ENCODE data around the gene TRIP11. TPM values are rescaled to one million over a fixed set of nuclear protein-coding genes. Genes with fewer than 3 reads are reported as not detected.

The TRIP11 gene
- total and polyA plus RNA-seq, 2 donors (not counting 1 experiment from before 2014, with no cell fraction given): 28.6 to 50.4 TPM

DNA sequence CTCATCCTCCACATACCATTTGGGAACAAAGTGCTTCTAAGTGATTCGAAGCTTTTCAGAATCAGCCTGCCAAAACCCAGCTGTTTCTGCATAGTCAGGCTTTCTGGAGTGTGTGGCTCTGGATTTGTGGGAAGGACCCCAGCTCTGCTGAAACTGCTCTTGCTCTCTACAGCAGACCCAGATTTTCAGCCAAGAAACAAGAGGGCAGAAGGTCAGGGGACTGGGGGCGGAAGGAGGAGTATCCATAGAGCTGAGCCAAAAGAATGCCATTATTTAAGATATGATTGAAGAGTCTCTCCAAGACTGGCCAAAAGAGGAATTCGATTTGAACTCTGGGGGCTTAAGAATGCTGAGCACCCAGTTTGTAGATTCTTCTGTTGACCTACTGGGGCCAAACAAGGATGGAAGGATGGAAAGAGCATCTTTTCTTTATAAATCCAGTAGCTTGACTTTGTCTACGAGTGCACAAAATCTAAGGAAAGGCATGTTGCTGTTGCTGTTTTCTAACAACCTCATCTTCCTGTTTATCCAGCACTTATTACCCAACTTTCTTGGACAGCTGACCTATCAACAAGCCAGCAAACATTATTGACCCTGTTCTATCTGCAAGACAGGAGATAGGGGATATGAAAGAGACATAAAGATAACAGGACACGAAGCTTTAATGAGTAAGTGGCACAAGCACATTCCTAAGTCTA is 121.5 kb downstream of the TRIP11 start:
- H3K27ac ChIP-seq (ENCODE audit: insufficient read depth, low read length): no peak overlapping the region
- no peaks in the 10 kb centered on the region for H3K27me3 ChIP-seq (ENCODE audit: control insufficient read depth, insufficient read depth, low read length)
- DNase-seq (ENCODE audit: low read depth in 2 of 2): peak in 1 of 2 donors; percentile 61
- H3K9me3 ChIP-seq (ENCODE audit: control insufficient read depth, insufficient read depth, low read depth, low read length): no peaks in the 10 kb centered on the region
- no peaks in the 10 kb centered on the region for H3K79me2 ChIP-seq (ENCODE audit: control insufficient read depth, insufficient read depth, low read length)
- no peaks in the 10 kb centered on the region for H3K4me1 ChIP-seq (ENCODE audit: control insufficient read depth, extremely low read depth, insufficient read depth, low read length)
- no peak overlapping the region for H3K4me3 ChIP-seq (replicated peaks in 1 of 4; ENCODE audit: control extremely low read depth in 1 of 4, insufficient read depth in 1 of 4, low read depth in 3 of 4, low read length in 4 of 4)
- no peak for TF ChIP-seq EZH2 (IDR thresholded peaks at IDR 0.05; ENCODE audit: low read length, missing control alignments)
- TF ChIP-seq, protein P1, sequence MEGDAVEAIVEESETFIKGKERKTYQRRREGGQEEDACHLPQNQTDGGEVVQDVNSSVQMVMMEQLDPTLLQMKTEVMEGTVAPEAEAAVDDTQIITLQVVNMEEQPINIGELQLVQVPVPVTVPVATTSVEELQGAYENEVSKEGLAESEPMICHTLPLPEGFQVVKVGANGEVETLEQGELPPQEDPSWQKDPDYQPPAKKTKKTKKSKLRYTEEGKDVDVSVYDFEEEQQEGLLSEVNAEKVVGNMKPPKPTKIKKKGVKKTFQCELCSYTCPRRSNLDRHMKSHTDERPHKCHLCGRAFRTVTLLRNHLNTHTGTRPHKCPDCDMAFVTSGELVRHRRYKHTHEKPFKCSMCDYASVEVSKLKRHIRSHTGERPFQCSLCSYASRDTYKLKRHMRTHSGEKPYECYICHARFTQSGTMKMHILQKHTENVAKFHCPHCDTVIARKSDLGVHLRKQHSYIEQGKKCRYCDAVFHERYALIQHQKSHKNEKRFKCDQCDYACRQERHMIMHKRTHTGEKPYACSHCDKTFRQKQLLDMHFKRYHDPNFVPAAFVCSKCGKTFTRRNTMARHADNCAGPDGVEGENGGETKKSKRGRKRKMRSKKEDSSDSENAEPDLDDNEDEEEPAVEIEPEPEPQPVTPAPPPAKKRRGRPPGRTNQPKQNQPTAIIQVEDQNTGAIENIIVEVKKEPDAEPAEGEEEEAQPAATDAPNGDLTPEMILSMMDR (conservative IDR thresholded peaks at IDR 0.05 in 1 of 2, IDR thresholded peaks at IDR 0.05 in 1 of 2; ENCODE audit: low read depth in 1 of 2, low read length in 2 of 2): no peak
- no peak overlapping the region for H3K9ac ChIP-seq (ENCODE audit: insufficient read depth, low read length)
- no peak overlapping the region for H3K4me2 ChIP-seq (ENCODE audit: extremely low read depth, insufficient read depth, low read length)
- H4K20me1 ChIP-seq (ENCODE audit: control insufficient read depth, extremely low read depth, insufficient read depth, low read length): no peaks in the 10 kb centered on the region
- no peak overlapping the region for H2AFZ ChIP-seq (ENCODE audit: low read length)
- no peaks in the 10 kb centered on the region for H3K36me3 ChIP-seq (ENCODE audit: control insufficient read depth, insufficient read depth, low read length)

Other genes starting within 250 kb of the TRIP11 start
- gene TC2N, start 172.5 kb downstream of the TRIP11 start, total RNA-seq: 0.26 and 0.83 TPM in 2 replicates
- gene TC2N, start 172.5 kb downstream of the TRIP11 start, polyA plus RNA-seq: 0.09 and 0.19 TPM in 2 replicates
- gene FBLN5, start 92.4 kb downstream of the TRIP11 start, total RNA-seq: 13.4 and 33.4 TPM in 2 replicates
- gene FBLN5, start 92.4 kb downstream of the TRIP11 start, polyA plus RNA-seq: 47.5 and 50.4 TPM in 2 replicates
- 40.6 and 63.3 TPM in 2 replicates for gene ATXN3, start 66.5 kb upstream of the TRIP11 start, total RNA-seq
- gene ATXN3, start 66.5 kb upstream of the TRIP11 start, polyA plus RNA-seq: 21.0 and 34.1 TPM in 2 replicates
- 310 and 320 TPM in 2 replicates for gene NDUFB1, start 81.6 kb upstream of the TRIP11 start, total RNA-seq
- gene NDUFB1, start 81.6 kb upstream of the TRIP11 start, polyA plus RNA-seq: 436 and 569 TPM in 2 replicates
- 41.3 and 41.8 TPM in 2 replicates for gene CPSF2, start 81.9 kb upstream of the TRIP11 start, total RNA-seq
- gene CPSF2, start 81.9 kb upstream of the TRIP11 start, polyA plus RNA-seq: 46.9 and 55.7 TPM in 2 replicates

Data from fibroblast of lung (primary cell).